Right lung (tissue), 10 donors: ENCODE results near the gene TMEM35A. TPM values are rescaled to one million over a fixed set of nuclear protein-coding genes. Genes with fewer than 3 reads are reported as not detected.
"Not testable (repeated sequence)": the region's sequence is repeated elsewhere in the genome, so short reads cannot be mapped to it uniquely, and the experiment has no call there.

Experiments used
- DNase-seq, 2 donors: peaks; one replicate each; pipeline ENCODE4 v3.0.0-alpha.2; 2013
- long read RNA-seq, 8 donors: transcript quantifications; one replicate each; lab custom pipeline, GENCODE V29; 2026
- polyA plus RNA-seq, 5 donors: library from polyadenylated mRNA; unstranded; fragments of 120-200 nt; gene quantifications; one replicate each; pipeline versions ENCODE4 v1.2.1 to v1.2.3, GENCODE V29; 2013; ENCODE audit warnings: inconsistent platforms in 1 of 5, low replicate concordance in 1 of 5; ENCODE audit not compliant: insufficient read length in 5 of 5, insufficient read depth in 1 of 5

TMEM35A gene, protein sequence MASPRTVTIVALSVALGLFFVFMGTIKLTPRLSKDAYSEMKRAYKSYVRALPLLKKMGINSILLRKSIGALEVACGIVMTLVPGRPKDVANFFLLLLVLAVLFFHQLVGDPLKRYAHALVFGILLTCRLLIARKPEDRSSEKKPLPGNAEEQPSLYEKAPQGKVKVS
- 10 to 100 TPM in 4 of 5 donors, 1 to 10 TPM in 1; 9.0 to 17.1 (median 13.5) TPM for polyA plus RNA-seq
- long read RNA-seq, donor 1, transcript TMEM35A-201 (2 exons, 2,195 nt): major isoform, 8 of 8 reads
- long read RNA-seq, donor 1, partial matches to known transcripts: 0 of 8 reads
- long read RNA-seq, donor 1, other reads (novel, unspliced or antisense): 0 of 8 reads
- long read RNA-seq, donor 2, transcript TMEM35A-201 (2 exons, 2,195 nt): major isoform, 9 of 9 reads
- long read RNA-seq, donor 2, partial matches to known transcripts: 0 of 9 reads
- long read RNA-seq, donor 2, other reads (novel, unspliced or antisense): 0 of 9 reads
- long read RNA-seq, donor 3, partial matches to known transcripts: 0 of 2 reads
- long read RNA-seq, donor 3, other reads (novel, unspliced or antisense): 0 of 2 reads
- long read RNA-seq, donor 4, partial matches to known transcripts: 0 of 4 reads
- long read RNA-seq, donor 4, other reads (novel, unspliced or antisense): 0 of 4 reads
- long read RNA-seq, donor 5, partial matches to known transcripts: 0 of 4 reads
- long read RNA-seq, donor 5, other reads (novel, unspliced or antisense): 0 of 4 reads
- long read RNA-seq, donor 6, transcript TMEM35A-201 (2 exons, 2,195 nt): major isoform, 16 of 43 reads
- long read RNA-seq, donor 6, partial matches to known transcripts: 27 of 43 reads
- long read RNA-seq, donor 6, other reads (novel, unspliced or antisense): 0 of 43 reads
- long read RNA-seq, donor 7, transcript TMEM35A-201 (2 exons, 2,195 nt): major isoform, 9 of 9 reads
- long read RNA-seq, donor 7, partial matches to known transcripts: 0 of 9 reads
- long read RNA-seq, donor 7, other reads (novel, unspliced or antisense): 0 of 9 reads
- long read RNA-seq, donor 8, partial matches to known transcripts: 0 of 2 reads
- long read RNA-seq, donor 8, other reads (novel, unspliced or antisense): 0 of 2 reads

DNA sequence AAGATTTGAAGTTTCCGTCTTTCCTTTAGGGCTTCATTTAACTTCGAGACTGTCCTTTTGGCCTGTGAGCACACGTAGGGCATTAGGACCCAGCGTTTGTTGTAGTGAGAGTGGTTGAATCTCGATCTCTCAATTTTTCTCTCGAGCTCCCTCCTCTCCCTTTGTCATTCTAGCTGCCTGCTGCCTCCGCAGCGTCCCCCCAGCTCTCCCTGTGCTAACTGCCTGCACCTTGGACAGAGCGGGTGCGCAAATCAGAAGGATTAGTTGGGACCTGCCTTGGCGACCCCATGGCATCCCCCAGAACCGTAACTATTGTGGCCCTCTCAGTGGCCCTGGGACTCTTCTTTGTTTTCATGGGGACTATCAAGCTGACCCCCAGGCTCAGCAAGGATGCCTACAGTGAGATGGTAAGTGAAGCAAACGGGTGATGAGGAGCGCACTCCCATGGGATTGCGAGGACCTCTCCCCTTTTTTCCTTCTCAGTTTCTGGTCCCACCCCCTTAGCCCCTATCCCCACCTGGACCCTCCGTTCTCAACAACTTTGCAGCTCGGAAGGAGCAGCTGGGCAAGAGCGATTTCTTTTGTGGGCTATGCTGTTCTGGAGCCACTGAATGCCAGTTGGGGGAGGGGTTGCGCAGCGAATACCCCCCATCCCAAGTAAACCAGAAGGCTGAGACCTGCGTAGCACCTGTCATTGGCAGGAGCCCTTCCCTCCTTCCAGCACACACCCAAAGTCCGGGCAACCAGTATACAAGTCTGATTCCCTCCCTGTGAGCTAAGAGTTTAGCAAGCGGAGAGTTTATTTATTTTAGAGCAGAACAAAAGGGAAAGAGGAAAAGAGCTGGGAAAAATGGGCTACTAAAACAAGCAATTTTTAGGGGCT, at the start of gene TMEM35A:
Gene TMEM35A (plus strand): TSS at position 164 of the 883 bp plus-strand sequence. CDS start 124 bp downstream, at position 288.
- DNase-seq: peak; percentile 21 to 24

DNA sequence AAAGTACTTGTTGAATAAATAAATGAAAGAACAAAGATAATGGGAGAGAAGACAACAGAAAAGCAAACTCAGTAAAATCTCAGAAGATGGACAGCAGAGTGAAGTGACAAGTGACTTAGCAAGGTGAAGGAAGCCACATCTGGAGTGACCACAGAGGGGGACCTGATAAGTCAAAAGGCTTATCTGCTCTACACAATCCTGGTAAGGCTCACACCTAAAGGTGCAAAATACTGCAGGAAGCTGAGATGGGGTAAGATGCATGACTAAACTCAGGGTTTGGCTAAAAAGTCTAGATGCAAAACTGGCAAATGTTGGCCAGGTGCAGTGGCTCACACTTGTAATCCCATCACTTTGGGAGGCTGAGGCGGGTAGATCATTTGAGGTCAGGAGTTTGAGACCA, 49.0 kb upstream of the TMEM35A start:
- DNase-seq: no peak

DNA sequence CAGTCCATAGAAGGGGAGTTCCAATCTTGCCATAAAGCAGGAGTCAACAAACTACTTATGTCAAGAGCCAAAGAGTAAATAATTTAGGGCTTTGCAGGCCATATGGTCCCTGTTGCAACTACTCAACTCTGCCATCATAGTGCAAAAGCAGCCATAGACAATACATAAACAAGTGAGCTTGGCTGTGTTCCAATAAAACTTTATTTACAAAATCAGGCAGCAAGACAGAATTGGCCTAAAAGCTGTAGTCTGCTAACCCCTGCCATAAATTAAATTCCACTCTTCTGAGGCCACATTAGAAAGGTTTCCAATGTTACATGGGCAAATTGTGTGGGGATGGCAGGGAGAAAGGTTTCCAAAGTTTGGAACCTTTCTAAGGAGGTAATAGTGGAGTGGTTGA, 41.4 kb upstream of the TMEM35A start:
- DNase-seq: no peak

DNA sequence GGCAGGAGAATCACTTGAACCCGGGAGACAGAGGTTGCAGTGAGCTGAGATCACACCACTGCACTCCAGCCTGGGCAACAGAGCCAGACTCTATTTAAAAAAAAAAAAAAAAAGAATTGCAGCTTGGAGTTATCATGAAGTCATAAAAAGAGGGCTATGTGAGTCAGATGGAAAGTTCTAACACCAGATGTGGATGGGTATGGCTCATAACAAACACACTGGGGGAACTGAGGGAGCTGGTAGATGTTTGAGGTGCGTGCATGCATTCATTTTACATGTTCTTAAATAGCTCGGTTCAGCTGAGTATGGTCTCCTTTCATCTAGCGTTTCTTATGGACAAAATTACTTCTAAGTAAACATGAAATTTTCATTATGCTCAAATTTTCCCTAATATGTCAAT, 38.5 kb upstream of the TMEM35A start:
- no peak for DNase-seq

DNA sequence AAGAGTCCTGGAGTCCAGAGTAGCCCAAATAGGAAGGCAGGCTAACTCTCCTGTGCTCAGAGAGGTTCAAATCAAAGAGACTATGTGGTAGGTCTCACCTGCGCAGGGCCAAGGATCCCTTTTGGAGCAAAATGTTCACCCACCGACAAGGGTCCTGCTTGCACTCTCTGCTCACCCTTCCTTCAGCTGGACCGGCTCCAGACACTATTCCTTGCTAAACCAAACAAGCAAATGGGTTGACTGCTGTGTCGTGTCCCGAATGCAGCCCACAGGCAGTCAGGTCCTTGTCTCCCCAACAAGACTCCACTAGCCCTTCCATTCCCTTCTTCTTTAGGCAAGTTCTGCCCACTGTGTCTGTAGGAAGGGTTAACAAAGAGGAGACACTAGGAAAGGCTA, 27.5 kb upstream of the TMEM35A start:
- DNase-seq: no peak

DNA sequence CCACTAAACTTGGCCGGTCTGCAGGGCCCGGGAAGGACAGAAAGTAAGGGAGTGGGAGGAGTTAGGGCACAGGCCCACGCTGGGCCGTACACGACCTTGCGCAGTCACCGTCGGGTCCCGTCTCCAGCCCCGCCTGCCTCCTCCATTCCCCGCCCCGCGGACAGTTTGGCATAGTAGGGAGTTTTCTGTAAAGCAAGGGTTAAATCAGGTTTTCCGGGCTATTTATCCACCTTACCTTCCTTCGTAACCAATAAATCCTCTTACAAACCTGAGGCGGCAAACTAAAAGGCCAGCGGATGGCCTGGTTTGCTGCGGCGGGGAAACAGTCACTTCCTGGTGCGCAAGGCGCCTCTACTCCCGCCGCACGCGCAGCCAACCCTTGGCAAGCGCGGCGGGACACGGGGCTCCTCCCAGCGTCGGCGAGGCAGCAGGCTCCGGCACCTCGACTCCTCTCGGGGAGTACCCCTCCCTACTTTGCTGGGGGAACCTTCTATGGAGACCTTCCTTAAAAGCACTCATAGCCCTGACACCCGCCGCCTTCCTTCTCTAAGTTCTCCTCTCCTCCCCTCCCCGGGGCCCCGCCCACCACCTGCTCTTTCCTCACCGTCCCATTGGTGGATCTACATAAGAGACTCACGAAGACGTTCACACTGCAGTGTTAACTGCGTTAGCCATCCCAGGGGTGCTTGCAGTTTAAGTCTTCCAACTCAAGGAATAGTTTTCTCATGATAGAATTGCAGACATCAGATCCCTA, 27.0 kb upstream of the TMEM35A start, which contains the start of gene TRMT2B:
Gene TRMT2B (minus strand): TSS at position 563 of the 754 bp plus-strand sequence. CDS start 9,822 bp downstream, outside the sequence.
- peak; percentile 60 to 67 for DNase-seq

DNA sequence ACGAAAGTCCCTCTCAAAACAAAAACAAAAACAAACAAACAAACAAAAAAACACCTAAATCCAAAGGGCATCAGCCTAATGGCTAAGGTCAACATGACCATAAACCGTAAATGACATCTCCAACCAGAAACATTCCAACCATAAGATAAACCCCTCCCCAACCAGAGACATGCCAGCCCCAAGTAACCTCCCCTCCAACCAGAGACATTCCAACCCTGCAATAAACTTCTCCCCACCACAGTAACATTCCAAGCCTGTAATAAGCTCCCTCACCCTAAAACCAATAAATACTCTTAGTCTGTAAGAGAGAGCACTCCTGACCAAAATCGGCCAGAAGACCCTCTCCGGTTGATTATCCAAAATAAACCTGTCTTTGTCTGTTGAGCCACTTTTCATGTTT, 22.1 kb upstream of the TMEM35A start:
- DNase-seq: not testable (repeated sequence)

DNA sequence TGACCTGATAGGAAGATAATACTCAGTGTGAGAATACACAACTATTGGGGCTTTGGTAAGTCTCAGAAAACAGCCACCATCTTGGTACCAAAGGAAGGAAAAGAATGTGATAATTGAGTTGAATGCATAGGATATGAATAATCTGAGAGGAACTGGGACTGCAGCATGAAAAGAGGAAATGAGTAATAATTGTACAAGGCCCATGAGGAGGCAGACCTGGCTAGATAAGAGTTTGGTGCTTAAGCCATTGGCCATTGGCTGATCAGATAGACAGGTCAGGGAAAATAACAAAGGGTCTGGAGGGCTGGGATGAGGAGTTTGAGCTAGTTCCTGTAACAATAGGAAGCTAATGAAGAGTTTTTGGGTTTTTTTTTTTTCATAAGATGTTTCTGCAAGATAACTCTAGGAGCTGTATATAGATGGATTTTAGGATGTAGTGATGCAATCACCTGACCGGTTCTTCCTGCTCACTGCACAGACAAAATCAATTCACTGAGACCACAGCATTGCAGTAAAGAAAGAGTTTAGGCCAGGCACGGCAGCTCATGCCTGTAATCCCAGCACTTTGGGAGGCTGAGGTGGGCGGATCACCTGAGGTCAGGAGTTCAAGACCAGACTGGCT, 21.5 kb upstream of the TMEM35A start:
- DNase-seq: no peak

DNA sequence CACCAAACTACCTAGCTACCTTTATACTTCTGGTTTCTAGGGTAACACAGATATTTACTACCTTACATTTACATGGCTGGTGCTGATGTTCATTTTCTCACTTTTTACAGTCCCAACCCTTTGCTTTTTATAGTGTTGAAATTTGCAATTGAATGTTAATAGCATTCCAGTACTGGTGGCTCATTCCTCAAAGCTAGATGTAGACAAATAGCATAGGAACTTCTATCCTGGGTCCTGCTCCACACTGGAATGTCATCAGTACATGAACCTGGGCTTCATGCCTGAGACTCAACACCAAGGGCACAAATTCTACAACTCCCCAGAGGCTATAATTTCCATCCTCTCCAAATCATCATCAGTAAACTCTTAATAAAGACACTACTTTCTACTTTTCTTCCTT, 16.5 kb upstream of the TMEM35A start:
- DNase-seq: no peak

DNA sequence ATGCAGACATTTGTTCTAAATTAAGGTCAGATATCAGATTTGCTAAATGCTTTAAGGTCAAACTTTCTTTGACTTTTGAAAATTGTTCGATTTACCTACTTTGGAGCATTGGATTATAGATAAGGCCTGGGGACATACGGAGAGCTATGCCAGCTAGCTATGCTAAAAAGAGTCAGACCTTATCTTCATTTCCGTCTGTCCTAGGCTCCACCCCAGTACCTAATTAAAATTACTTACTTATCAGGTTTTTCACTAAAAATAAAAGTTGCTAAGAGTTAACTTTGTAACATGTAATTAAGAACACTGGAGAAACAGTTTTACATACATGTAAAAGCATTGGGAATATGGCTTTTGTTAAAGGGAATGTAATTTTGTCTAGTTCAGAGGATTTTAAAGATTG, 7.1 kb upstream of the TMEM35A start:
- no peak for DNase-seq

DNA sequence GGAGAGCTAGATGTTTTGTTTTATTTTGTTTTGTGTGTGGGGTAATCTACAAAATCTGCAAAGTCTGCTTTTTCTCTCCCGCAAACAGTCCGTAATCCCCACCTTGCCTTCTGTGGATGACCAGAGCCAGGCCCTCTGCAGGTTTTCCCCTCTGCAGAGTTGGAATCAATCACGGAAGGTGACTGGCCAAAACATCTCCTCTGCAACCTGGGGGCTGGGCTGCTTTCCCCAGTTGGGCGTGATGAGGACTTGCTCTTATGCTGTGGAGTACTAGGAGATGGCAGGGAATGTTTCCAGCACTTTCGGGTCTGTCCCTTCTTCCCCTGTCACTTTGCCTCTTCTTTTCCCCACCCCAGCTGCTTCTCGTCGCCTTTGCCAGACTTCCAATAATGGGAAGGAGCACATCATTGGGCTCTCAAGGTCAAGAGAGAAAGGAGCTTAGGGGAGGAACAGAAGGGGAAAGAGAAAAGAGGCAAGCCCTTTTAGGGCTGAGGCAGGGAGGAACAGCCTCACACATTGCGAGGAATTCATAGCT, 1.1 kb downstream of the TMEM35A start:
- DNase-seq: no peak

DNA sequence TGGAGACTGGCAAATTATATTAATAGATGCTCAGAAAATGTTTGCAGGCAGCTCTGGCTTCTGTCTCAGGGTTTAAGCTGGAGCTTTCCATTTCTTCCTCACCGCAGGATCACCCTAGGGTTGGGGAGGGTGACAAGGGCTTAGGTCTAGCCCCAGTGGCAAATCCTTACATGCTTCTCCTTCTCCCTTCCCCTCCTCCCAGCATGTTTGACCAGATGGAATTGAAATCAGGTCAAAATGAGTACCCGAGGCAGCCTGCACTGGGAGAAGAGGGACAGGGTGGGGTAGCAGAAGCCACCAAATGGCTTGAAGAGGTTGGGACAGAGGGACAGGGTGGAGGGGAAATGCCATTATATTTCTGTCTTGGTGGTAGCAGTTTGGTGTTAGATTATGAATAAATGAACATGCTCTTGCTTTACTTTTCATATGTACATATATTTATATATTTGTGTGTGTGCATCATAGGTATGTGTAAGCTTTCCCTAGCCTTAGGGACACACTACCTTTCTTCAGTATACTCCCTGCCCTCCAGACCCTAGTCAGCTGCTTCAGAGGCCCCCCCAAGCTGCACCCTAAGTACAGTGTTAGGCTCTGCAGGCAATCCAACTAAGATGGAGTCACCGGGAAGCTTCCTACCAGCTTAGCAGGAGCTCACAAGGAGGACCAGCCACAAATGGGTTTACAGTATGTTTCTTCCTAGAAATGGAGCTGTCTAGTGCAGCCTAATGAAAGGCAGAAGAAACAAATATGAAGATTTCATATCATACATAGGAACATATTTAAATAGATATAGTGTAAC, 1.8 kb downstream of the TMEM35A start:
- DNase-seq: no peak

DNA sequence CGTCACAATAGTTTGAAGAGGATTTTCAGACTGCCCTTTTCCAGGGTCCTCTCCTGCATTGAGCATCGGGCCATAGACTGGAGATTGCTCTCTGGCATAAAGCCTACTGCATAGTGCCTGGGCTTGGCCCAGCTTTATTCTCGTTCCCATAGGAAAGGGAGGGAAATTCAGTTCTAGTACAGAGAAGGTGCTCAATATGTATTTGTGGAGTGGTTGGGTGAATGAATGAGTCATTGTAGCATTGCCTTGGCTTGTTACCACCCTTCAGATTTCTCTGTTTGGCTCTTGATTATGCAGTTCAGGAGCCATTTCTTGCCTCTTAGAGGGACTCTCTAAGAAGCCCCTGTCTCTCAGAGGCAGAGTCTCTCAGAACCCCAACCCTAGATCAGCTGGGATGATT, 2.6 kb downstream of the TMEM35A start:
- no peak for DNase-seq

DNA sequence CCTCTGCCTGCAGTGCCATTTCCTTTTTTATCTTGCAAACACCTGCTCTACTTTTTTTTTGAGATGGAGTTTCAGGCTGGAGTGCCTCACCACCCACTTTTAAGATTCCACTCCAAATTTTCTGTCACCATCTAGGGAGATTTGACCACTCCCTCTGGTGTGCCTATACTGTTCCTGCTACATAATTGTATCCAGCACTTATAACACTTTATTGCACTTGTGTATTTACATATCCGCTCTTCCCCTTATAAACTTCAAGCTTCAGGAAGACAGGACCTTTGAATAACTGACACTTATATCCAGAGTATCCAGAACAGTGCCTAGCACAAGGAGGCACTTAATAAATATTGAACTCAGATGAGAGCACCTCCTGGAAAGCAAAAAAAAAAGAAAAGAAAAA, 13.1 kb downstream of the TMEM35A start:
- DNase-seq: no peak

DNA sequence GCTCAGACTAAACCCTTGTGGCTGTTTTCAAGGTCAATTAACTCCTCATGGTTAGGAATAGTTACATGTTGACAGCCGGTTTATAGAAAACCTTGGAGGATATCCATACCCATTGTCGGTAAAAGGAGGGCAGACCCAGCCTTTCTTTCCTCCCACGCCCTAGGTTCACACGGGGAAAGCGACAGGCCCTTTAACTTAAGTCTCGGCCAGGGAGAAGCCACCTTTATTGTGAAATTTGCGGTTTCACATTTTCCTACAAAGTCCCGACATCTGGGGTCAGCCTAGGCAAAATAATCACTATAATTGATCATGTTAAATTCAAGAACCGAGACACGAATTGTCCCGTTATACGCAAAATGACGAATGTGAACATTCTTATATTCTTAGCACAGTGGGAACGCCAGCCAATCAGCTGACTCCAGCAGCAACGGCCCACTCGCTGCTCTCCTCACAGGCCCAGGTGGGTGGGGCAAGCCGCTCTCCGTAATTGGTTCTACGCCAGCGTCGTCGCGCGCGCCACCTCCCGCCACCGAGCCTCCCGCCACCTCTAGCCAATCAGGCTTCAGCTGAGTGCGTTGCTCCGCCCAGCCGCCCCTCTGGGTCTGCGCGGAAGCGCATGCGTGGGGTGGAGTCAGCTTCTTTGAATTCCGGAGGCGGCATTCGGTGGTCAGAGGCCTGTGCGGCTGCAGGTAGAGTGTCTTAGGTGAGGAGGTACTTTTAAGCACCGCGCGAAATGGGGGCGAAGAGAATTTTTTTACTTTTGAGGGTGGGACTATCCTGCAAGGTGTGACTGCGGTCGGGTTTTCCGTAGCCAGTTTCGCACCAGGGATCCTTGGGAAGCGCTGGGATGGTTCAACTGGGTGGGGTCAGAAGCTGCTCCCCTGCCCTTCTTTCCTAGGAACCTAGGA, 19.1 kb downstream of the TMEM35A start, which contains the start of gene CENPI:
Gene CENPI (plus strand): TSS at position 659 of the 908 bp plus-strand sequence. CDS start 2,867 bp downstream, outside the sequence.
- peak; percentile 90 for DNase-seq

DNA sequence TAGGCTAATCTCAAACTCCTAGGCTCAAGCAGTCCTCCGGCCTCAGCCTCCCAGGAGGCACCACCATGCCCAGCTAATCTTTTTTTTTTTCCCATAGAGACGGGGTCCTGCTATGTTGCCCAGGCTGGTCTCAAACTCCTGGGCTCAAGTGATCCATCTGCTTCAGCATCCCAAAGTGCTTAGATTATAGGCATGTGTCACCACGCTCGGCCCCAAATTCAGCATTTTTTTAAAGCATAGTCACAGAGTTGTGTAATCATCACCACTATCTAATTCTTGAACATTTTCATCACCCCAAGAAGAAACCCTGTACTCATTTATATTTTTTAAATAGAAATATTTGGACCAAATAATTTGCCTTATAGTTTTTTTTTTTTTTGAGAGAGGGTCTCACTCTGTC, 29.6 kb downstream of the TMEM35A start:
- no peak for DNase-seq

DNA sequence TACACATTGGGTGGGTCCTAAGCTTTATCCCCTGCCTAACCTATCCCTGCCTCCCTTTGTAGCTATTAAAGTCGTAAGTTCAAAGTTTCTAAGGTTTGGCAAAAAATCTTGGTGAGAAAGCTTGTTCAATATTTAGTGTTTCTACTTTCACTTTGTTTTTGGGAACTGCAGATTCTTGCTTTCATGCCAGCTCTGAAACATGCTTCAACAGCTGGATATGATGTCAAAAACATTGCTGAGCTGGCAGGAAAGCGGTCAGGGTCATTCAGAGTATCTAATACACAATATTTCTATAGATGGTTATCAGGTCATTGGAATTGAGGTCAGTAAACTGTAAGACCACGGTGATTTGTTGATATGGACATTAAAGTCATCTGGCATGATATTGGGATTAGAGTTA, 39.0 kb downstream of the TMEM35A start:
- peak; percentile 27 for DNase-seq
